ENCODE measurements around the gene GTF2A1. TPM values are rescaled to one million over a fixed set of nuclear protein-coding genes. Genes with fewer than 3 reads are reported as not detected.

Gene GTF2A1
- total RNA-seq, 1 donor from 2014 or later, result 19.7 TPM

GRCh38 chr14:81187832-81188522, 32.8 kb downstream of the GTF2A1 start:
- TF ChIP-seq CTCF (IDR thresholded peaks at IDR 0.05; ENCODE audit: insufficient read depth, low read length, severe bottlenecking), result no peak
- FAIRE-seq, result no peak
- no peak overlapping the region for H3K4me3 ChIP-seq (ENCODE audit: low read depth, low read length)
- no peak for DNase-seq (ENCODE audit: low read depth)
- no peaks in the 10 kb centered on the region for H3K36me3 ChIP-seq (ENCODE audit: control insufficient read depth, insufficient read depth, low read length)
- no peaks in the 10 kb centered on the region for H3K27me3 ChIP-seq (ENCODE audit: control insufficient read depth, insufficient read depth, low read length)

GRCh38 chr14:81179631-81180030, 41.1 kb downstream of the GTF2A1 start:
- FAIRE-seq, result no peak

GRCh38 chr14:81178063-81178462, 42.7 kb downstream of the GTF2A1 start:
- no peaks in the 10 kb centered on the region for H3K36me3 ChIP-seq (ENCODE audit: control insufficient read depth, insufficient read depth, low read length)
- H3K4me3 ChIP-seq (ENCODE audit: low read depth, low read length), result no peak overlapping the region
- DNase-seq (ENCODE audit: low read depth), result no peak
- no peaks in the 10 kb centered on the region for H3K27me3 ChIP-seq (ENCODE audit: control insufficient read depth, insufficient read depth, low read length)
- no peak for TF ChIP-seq CTCF (IDR thresholded peaks at IDR 0.05; ENCODE audit: insufficient read depth, low read length, severe bottlenecking)
- no peak for FAIRE-seq

More at GRCh38 chr14:81179631-81180030, 41.1 kb downstream of the GTF2A1 start:
- DNase-seq (ENCODE audit: low read depth), result no peak
- no peaks in the 10 kb centered on the region for H3K36me3 ChIP-seq (ENCODE audit: control insufficient read depth, insufficient read depth, low read length)
- TF ChIP-seq CTCF (IDR thresholded peaks at IDR 0.05; ENCODE audit: insufficient read depth, low read length, severe bottlenecking), result no peak
- no peak overlapping the region for H3K4me3 ChIP-seq (ENCODE audit: low read depth, low read length)
- no peaks in the 10 kb centered on the region for H3K27me3 ChIP-seq (ENCODE audit: control insufficient read depth, insufficient read depth, low read length)

- DNase-seq (ENCODE audit: low read depth) (no peak), FAIRE-seq (no peak)
- H3K36me3 ChIP-seq (ENCODE audit: control insufficient read depth, insufficient read depth, low read length), result no peaks in the 10 kb centered on the region
- TF ChIP-seq CTCF (IDR thresholded peaks at IDR 0.05; ENCODE audit: insufficient read depth, low read length, severe bottlenecking), result no peak
- H3K4me3 ChIP-seq (ENCODE audit: low read depth, low read length), result no peak overlapping the region
- H3K27me3 ChIP-seq (ENCODE audit: control insufficient read depth, insufficient read depth, low read length), result no peaks in the 10 kb centered on the region
Measured at GRCh38 chr14:81177225-81177624, 43.5 kb downstream of the GTF2A1 start.

- FAIRE-seq, result no peak
- H3K27me3 ChIP-seq (ENCODE audit: control insufficient read depth, insufficient read depth, low read length), result no peaks in the 10 kb centered on the region
Measured at GRCh38 chr14:81176241-81176640, 44.5 kb downstream of the GTF2A1 start.

More at GRCh38 chr14:81176241-81176640, 44.5 kb downstream of the GTF2A1 start:
- Histone ChIP-seq H3K36me3 (ENCODE audit: control insufficient read depth, insufficient read depth, low read length) (no peaks in the 10 kb centered on the region), H3K4me3 (ENCODE audit: low read depth, low read length) (no peak overlapping the region)
- TF ChIP-seq CTCF (IDR thresholded peaks at IDR 0.05; ENCODE audit: insufficient read depth, low read length, severe bottlenecking), result no peak
- DNase-seq (ENCODE audit: low read depth), result no peak
